A549 treated with CpdA at 1 μM for 4 hours (cell line): Measurements from ENCODE around the gene TMEM150B. TPM values are rescaled to one million over a fixed set of nuclear protein-coding genes. Genes with fewer than 3 reads are reported as not detected.

Experiments used
- total RNA-seq: library from RNA; stranded (reverse); fragments of 200-300 nt; extraction: Qiagen RNA extraction; gene quantifications from 5 replicates; pipeline ENCODE4 v1.2.3, GENCODE V29; 2022; ENCODE audit warnings: low read depth

Gene TMEM150B
- total RNA-seq: 0.06 to 0.27 TPM (median 0.19 TPM) in 3 of 5 replicates, not detected in the others

GRCh38 chr19:55325172-55325571 lies at the start of gene TMEM150B:
TSS of gene TMEM150B (minus strand) at chr19:55325341. CDS start at chr19:55321036, 4,305 bp downstream.

GRCh38 chr19:55370305-55370988 lies 45.3 kb upstream of the TMEM150B start, which contains the start of gene IL11:
TSS of gene IL11 (minus strand) at chr19:55370463. CDS start at chr19:55370310, 153 bp downstream.

GRCh38 chr19:55362990-55363716 lies 38.0 kb upstream of the TMEM150B start, which contains the start of gene GARIN5B:
TSS of gene GARIN5B (minus strand) at chr19:55363260. CDS start at chr19:55363066, 194 bp downstream.

GRCh38 chr19:55354698-55355212 lies 29.6 kb upstream of the TMEM150B start, which contains the start of gene COX6B2:
TSS of gene COX6B2 (minus strand) at chr19:55354719. CDS start at chr19:55354521, 198 bp downstream.

GRCh38 chr19:55339105-55339888 lies 14.2 kb upstream of the TMEM150B start, which contains the start of gene KMT5C:
TSS of gene KMT5C (plus strand) at chr19:55339876. CDS start at chr19:55341937, 2,061 bp downstream.

GRCh38 chr19:55283548-55284377 lies 41.4 kb downstream of the TMEM150B start, which contains the start of gene BRSK1:
TSS of gene BRSK1 (plus strand) at chr19:55283997. CDS start at chr19:55284443, 446 bp downstream.

GRCh38 chr19:55279770-55280643 lies 45.1 kb downstream of the TMEM150B start, which contains the start of gene HSPBP1:
TSS of gene HSPBP1 (minus strand) at chr19:55280110. CDS start at chr19:55279608, 502 bp downstream.

Other genes starting within 250 kb of the TMEM150B start
- 5.0 to 7.1 TPM (median 5.3 TPM) in 5 replicates for gene EPS8L1, start 249.5 kb downstream of the TMEM150B start, total RNA-seq
- 59.8 to 96.4 TPM (median 87.1 TPM) in 5 replicates for gene PPP1R12C, start 207.7 kb downstream of the TMEM150B start, total RNA-seq
- gene TNNT1, start 176.1 kb downstream of the TMEM150B start, total RNA-seq: 115 to 148 TPM (median 126 TPM) in 5 replicates
- gene TNNI3, start 167.6 kb downstream of the TMEM150B start, total RNA-seq: 6.7 to 8.9 TPM (median 7.7 TPM) in 5 replicates
- 5.2 to 7.2 TPM (median 6.9 TPM) in 5 replicates for gene DNAAF3, start 158.7 kb downstream of the TMEM150B start, total RNA-seq
- 3.0 to 4.6 TPM (median 3.5 TPM) in 5 replicates for gene SYT5, start 145.1 kb downstream of the TMEM150B start, total RNA-seq
- gene PTPRH, start 115.8 kb downstream of the TMEM150B start, total RNA-seq: 2.9 to 6.6 TPM (median 5.6 TPM) in 5 replicates
- gene TMEM86B, start 96.6 kb downstream of the TMEM150B start, total RNA-seq: 2.7 to 6.3 TPM (median 5.5 TPM) in 5 replicates
- gene PPP6R1, start 66.3 kb downstream of the TMEM150B start, total RNA-seq: 98.6 to 127 TPM (median 124 TPM) in 5 replicates
- gene HSPBP1, start 45.2 kb downstream of the TMEM150B start, total RNA-seq: 118 to 146 TPM (median 136 TPM) in 5 replicates
- 4.3 to 6.1 TPM (median 5.0 TPM) in 5 replicates for gene BRSK1, start 41.3 kb downstream of the TMEM150B start, total RNA-seq
- gene KMT5C, start 14.5 kb upstream of the TMEM150B start, total RNA-seq: 8.1 to 12.2 TPM (median 10.3 TPM) in 5 replicates
- 0.83 to 1.5 TPM (median 1.1 TPM) in 5 replicates for gene COX6B2, start 29.4 kb upstream of the TMEM150B start, total RNA-seq
- gene GARIN5B, start 37.9 kb upstream of the TMEM150B start, total RNA-seq: 0.10 to 0.25 TPM (median 0.17 TPM) in 4 of 5 replicates, not detected in the other
- 79.7 to 115 TPM (median 99.1 TPM) in 5 replicates for gene IL11, start 45.1 kb upstream of the TMEM150B start, total RNA-seq
- 1.6 to 2.7 TPM (median 1.8 TPM) in 5 replicates for gene TMEM190, start 51.5 kb upstream of the TMEM150B start, total RNA-seq
- 1.9 to 9.5 TPM (median 8.1 TPM) in 5 replicates for gene TMEM238, start 59.0 kb upstream of the TMEM150B start, total RNA-seq
- 2,575 to 3,038 TPM (median 2,861 TPM) in 5 replicates for gene RPL28, start 60.6 kb upstream of the TMEM150B start, total RNA-seq
- 280 to 580 TPM (median 470 TPM) in 5 replicates for gene UBE2S, start 82.4 kb upstream of the TMEM150B start, total RNA-seq
- gene SHISA7, start 118.0 kb upstream of the TMEM150B start, total RNA-seq: not detected in 5 replicates
- gene ISOC2, start 136.3 kb upstream of the TMEM150B start, total RNA-seq: 56.5 to 68.3 TPM (median 61.0 TPM) in 5 replicates
- not detected in 5 replicates for gene C19orf85, start 139.4 kb upstream of the TMEM150B start, total RNA-seq
- gene ZNF628, start 151.3 kb upstream of the TMEM150B start, total RNA-seq: 4.3 to 9.6 TPM (median 8.8 TPM) in 5 replicates
- 40.9 to 61.3 TPM (median 58.0 TPM) in 5 replicates for gene NAT14, start 159.8 kb upstream of the TMEM150B start, total RNA-seq
- 0.38 to 1.5 TPM (median 0.61 TPM) in 5 replicates for gene SSC5D, start 163.1 kb upstream of the TMEM150B start, total RNA-seq
- 1.8 to 3.1 TPM (median 2.5 TPM) in 5 replicates for gene SBK2, start 211.8 kb upstream of the TMEM150B start, total RNA-seq
- gene SBK3, start 220.2 kb upstream of the TMEM150B start, total RNA-seq: 1.8 to 2.7 TPM (median 2.3 TPM) in 5 replicates